GM18951 (cell line): ENCODE data around the gene RYR1.
"Not testable (repeated sequence)": the region's sequence is repeated elsewhere in the genome, so short reads cannot be mapped to it uniquely, and the experiment has no call there.

ENCODE experiments used
- POLR2A ChIP-seq: IDR thresholded peaks from 4 replicates; pipeline ENCODE4 v1.6.1; 2011; ENCODE audit warnings: mild to moderate bottlenecking; ENCODE audit not compliant: insufficient read length, insufficient read depth; ENCODE audit errors: extremely low read depth
- in situ Hi-C: fragments of 300-500 bp; cut with MboI; formaldehyde crosslinking; loops from one replicate; pipeline ENCODE4 v1.12.0; 2022; ENCODE audit warnings: low sequenced_read_pairs, mixed read lengths, inconsistent platforms; ENCODE audit not compliant: unreplicated experiment

Gene RYR1

GRCh38 chr19:38564981-38565690 lies 131.6 kb downstream of the RYR1 start:
- TF ChIP-seq POLR2A = no peak
- in situ Hi-C loops = no loop called here

GRCh38 chr19:38565691-38566105 lies 132.2 kb downstream of the RYR1 start:
- in situ Hi-C loops = no loop called here
- TF ChIP-seq POLR2A = no peak

- in situ Hi-C loops = no loop called here
- TF ChIP-seq POLR2A = no peak
Measured at GRCh38 chr19:38569368-38569983, 136.0 kb downstream of the RYR1 start.

GRCh38 chr19:38571682-38572081 lies 138.2 kb downstream of the RYR1 start:
- in situ Hi-C loops = no loop called here
- no peak for TF ChIP-seq POLR2A

- TF ChIP-seq POLR2A = no peak
- in situ Hi-C loops = no loop called here
Measured at GRCh38 chr19:38577826-38578225, 144.3 kb downstream of the RYR1 start.

GRCh38 chr19:38579304-38579703 lies 145.8 kb downstream of the RYR1 start:
- in situ Hi-C loops = not testable (repeated sequence)

- in situ Hi-C loops = no loop called here
Measured at GRCh38 chr19:38580080-38580479, 146.6 kb downstream of the RYR1 start.

GRCh38 chr19:38583219-38583984 lies 149.9 kb downstream of the RYR1 start:
- in situ Hi-C loops = no loop called here
- TF ChIP-seq POLR2A = no peak

More at GRCh38 chr19:38580080-38580479, 146.6 kb downstream of the RYR1 start:
- TF ChIP-seq POLR2A = no peak

GRCh38 chr19:38583985-38584305 lies 150.5 kb downstream of the RYR1 start:
- TF ChIP-seq POLR2A = no peak
- in situ Hi-C loops = no loop called here

- in situ Hi-C loops = no loop called here
- TF ChIP-seq POLR2A = no peak
Measured at GRCh38 chr19:38587562-38587961, 154.1 kb downstream of the RYR1 start.

GRCh38 chr19:38588041-38588440 lies 154.6 kb downstream of the RYR1 start:
- in situ Hi-C loops = no loop called here
- no peak for TF ChIP-seq POLR2A

GRCh38 chr19:38592940-38593339 lies 159.4 kb downstream of the RYR1 start:
- in situ Hi-C loops = no loop called here

GRCh38 chr19:38596057-38596981 lies 162.8 kb downstream of the RYR1 start:
- in situ Hi-C loops = no loop called here
- no peak for TF ChIP-seq POLR2A

More at GRCh38 chr19:38592940-38593339, 159.4 kb downstream of the RYR1 start:
- no peak for TF ChIP-seq POLR2A
